HCT116 (cell line): ENCODE data around the gene AGRP. TPM values are rescaled to one million over a fixed set of nuclear protein-coding genes. Genes with fewer than 3 reads are reported as not detected.

Source experiments
- ATAC-seq: fragments of 200-7000 bp; cut with Tn5 transposase; 2 replicates; pipeline ENCODE4 v1.9.1; 2020; ENCODE audit warnings: mild to moderate bottlenecking, moderate library complexity
- BruUV-seq: library from RNA; stranded (reverse); fragments of 400-500 nt; replicated peaks from 2 replicates; lab custom pipeline; 2021; lab: Mats Ljungman, UMichigan
- CTCF ChIA-PET: fragments of 300-600 bp; sonication (Branson Sonifier 250); formaldehyde crosslinking; loops from one replicate; lab custom pipeline; 2021; ENCODE audit warnings: antibody characterized with exemption; lab: Charles Lee
- POLR2A ChIA-PET: fragments of 300-600, 350-600 bp; sonication (Branson Sonifier 250); formaldehyde crosslinking; loops from one replicate; lab custom pipeline; 2021; ENCODE audit warnings: antibody characterized with exemption; lab: Charles Lee
- RAD21 ChIA-PET, 2 experiments: fragments of 300-600 bp; sonication (Branson Sonifier 250); formaldehyde crosslinking; loops; one replicate each; lab custom pipeline; 2023; ENCODE audit warnings: low total read pairs in 2 of 2; ENCODE audit not compliant: uncharacterized antibody in 2 of 2, unreplicated experiment in 2 of 2, low non-redundant PET in 1 of 2; lab: Charles Lee
- DNase-seq: peaks from one replicate; pipeline ENCODE4 v3.0.0-alpha.2; 2010; ENCODE audit warnings: low read depth, low spot score
- H2AFZ ChIP-seq: fragments of 200-600 bp; shearing (Covaris generic), sonication (generic); 2 replicates; pipeline ENCODE4 v1.6.1; 2017; ENCODE audit warnings: low read depth, mixed run types, mixed read lengths, antibody characterized with exemption, low read length; ENCODE audit not compliant: poor library complexity, severe bottlenecking
- H3K27ac ChIP-seq: 2 replicates; pipeline ENCODE4 v1.5.1; 2012; ENCODE audit warnings: low read depth, low read length
- H3K27me3 ChIP-seq: fragments of 200-600 bp; sonication (generic); 2 replicates; pipeline ENCODE4 v1.6.1; 2016; ENCODE audit warnings: mixed run types, low read length, mixed read lengths; ENCODE audit not compliant: insufficient read depth
- H3K36me3 ChIP-seq, 2 experiments: fragments of 200-500 bp in 1 of 2; fragments of 200-600 bp in 1 of 2; sonication (Bioruptor generic) in 1 of 2; sonication (generic) in 1 of 2; 2 replicates each; pipeline versions ENCODE4 v1.5.1 to v1.6.1; 2014 to 2016; ENCODE audit warnings: low read length in 2 of 2, inconsistent platforms in 1 of 2, mixed read lengths in 1 of 2, mixed run types in 1 of 2; ENCODE audit not compliant: insufficient read depth in 2 of 2, control insufficient read depth in 1 of 2
- H3K4me1 ChIP-seq, 2 experiments: fragments of 200-600 bp in 1 of 2; sonication (generic) in 1 of 2; 2 replicates each; pipeline versions ENCODE4 v1.5.1 to v1.6.1; 2012 to 2017; ENCODE audit warnings: low read length in 2 of 2, inconsistent platforms in 1 of 2, mild to moderate bottlenecking in 1 of 2, mixed read lengths in 1 of 2, mixed run types in 1 of 2, moderate library complexity in 1 of 2; ENCODE audit not compliant: insufficient read depth in 2 of 2, control insufficient read depth in 1 of 2
- H3K4me2 ChIP-seq: fragments of 200-600 bp; sonication (generic); 2 replicates; pipeline ENCODE4 v1.6.1; 2017; ENCODE audit warnings: mixed run types, low read length, mixed read lengths
- H3K4me3 ChIP-seq, 2 experiments: fragments of 200-600 bp in 1 of 2; sonication (generic) in 1 of 2; replicated peaks in 1 of 2; 2 replicates each; pipeline ENCODE4 v1.5.1; 2011 to 2016; ENCODE audit warnings: low read length in 2 of 2, control low read depth in 1 of 2, low read depth in 1 of 2, mild to moderate bottlenecking in 1 of 2, mixed read lengths in 1 of 2, mixed run types in 1 of 2
- H3K79me2 ChIP-seq: fragments of 200-600 bp; sonication (generic); 2 replicates; pipeline ENCODE4 v1.6.1; 2017; ENCODE audit warnings: mild to moderate bottlenecking, mixed run types, low read length, moderate library complexity, mixed read lengths; ENCODE audit not compliant: insufficient read depth
- H3K9ac ChIP-seq: fragments of 200-600 bp; sonication (generic); 2 replicates; pipeline ENCODE4 v1.6.1; 2016; ENCODE audit warnings: low read length, mixed read lengths
- H3K9me2 ChIP-seq: fragments of 200-600 bp; sonication (generic), shearing (Covaris generic); 2 replicates; pipeline ENCODE4 v1.6.1; 2017; ENCODE audit warnings: mixed run types, mild to moderate bottlenecking, moderate library complexity; ENCODE audit not compliant: insufficient read depth
- H3K9me3 ChIP-seq, 2 experiments: fragments of 200-500 bp in 1 of 2; fragments of 200-600 bp in 1 of 2; sonication (Bioruptor generic) in 1 of 2; sonication (generic) in 1 of 2; 2 replicates each; pipeline ENCODE4 v1.6.1; 2014 to 2017; ENCODE audit warnings: low read length in 2 of 2, mixed read lengths in 2 of 2, inconsistent platforms in 1 of 2, low read depth in 1 of 2, mild to moderate bottlenecking in 1 of 2, mixed run types in 1 of 2, moderate library complexity in 1 of 2; ENCODE audit not compliant: control insufficient read depth in 1 of 2, insufficient read depth in 1 of 2
- H4K20me1 ChIP-seq: fragments of 200-600 bp; sonication (generic), shearing (Covaris generic); 2 replicates; pipeline ENCODE4 v1.6.1; 2017; ENCODE audit warnings: mixed run types, mild to moderate bottlenecking, moderate library complexity; ENCODE audit not compliant: insufficient read depth
- ATF3 ChIP-seq: IDR thresholded peaks from 2 replicates; pipeline ENCODE4 v1.6.1; 2012
- CEBPB ChIP-seq: IDR thresholded peaks from 2 replicates; pipeline ENCODE4 v1.6.1; 2012; ENCODE audit warnings: low read depth
- CTCF ChIP-seq, 3 experiments: fragments of 200-600 bp in 1 of 3; sonication (generic) in 1 of 3; IDR thresholded peaks in 2 of 3; conservative IDR thresholded peaks in 1 of 3; 2 replicates each; pipeline ENCODE4 v1.5.1; 2012 to 2017; ENCODE audit warnings: low read depth in 2 of 3, low read length in 2 of 3, antibody characterized with exemption in 1 of 3, borderline replicate concordance in 1 of 3, control low read depth in 1 of 3, mild to moderate bottlenecking in 1 of 3, mixed read lengths in 1 of 3, mixed run types in 1 of 3, moderate library complexity in 1 of 3; ENCODE audit not compliant: insufficient read depth in 1 of 3
- EGR1 ChIP-seq: IDR thresholded peaks from 2 replicates; pipeline ENCODE4 v1.6.1; 2012; ENCODE audit warnings: low read depth
- EZH2phosphoT487 ChIP-seq: fragments of 200-600 bp; IDR thresholded peaks from 2 replicates; pipeline ENCODE4 v1.6.1; 2018; ENCODE audit warnings: antibody characterized with exemption, borderline replicate concordance
- FOSL1 ChIP-seq: IDR thresholded peaks from 2 replicates; pipeline ENCODE4 v1.6.1; 2012; ENCODE audit warnings: low read depth
- JUND ChIP-seq: IDR thresholded peaks from 2 replicates; pipeline ENCODE4 v1.6.1; 2012
- POLR2A ChIP-seq: IDR thresholded peaks from 2 replicates; pipeline ENCODE4 v1.7.0; 2011; ENCODE audit warnings: borderline replicate concordance; ENCODE audit not compliant: insufficient read depth, insufficient read length; ENCODE audit errors: extremely low read depth
- POLR2AphosphoS5 ChIP-seq: IDR thresholded peaks from 2 replicates; pipeline ENCODE4 v1.6.1; 2011; ENCODE audit warnings: mild to moderate bottlenecking, low read depth, low read length, moderate library complexity
- RAD21 ChIP-seq: IDR thresholded peaks from 2 replicates; pipeline ENCODE4 v1.6.1; 2012; ENCODE audit warnings: low read depth, mild to moderate bottlenecking
- REST ChIP-seq: IDR thresholded peaks from 2 replicates; pipeline ENCODE4 v1.6.1; 2012; ENCODE audit warnings: low read depth
- SIN3A ChIP-seq: IDR thresholded peaks from 2 replicates; pipeline ENCODE4 v1.6.1; 2012; ENCODE audit warnings: low read depth
- SP1 ChIP-seq: IDR thresholded peaks from 2 replicates; pipeline ENCODE4 v1.6.1; 2012; ENCODE audit warnings: low read depth
- TCF7L2 ChIP-seq: IDR thresholded peaks from 2 replicates; pipeline ENCODE4 v1.7.0; 2011; ENCODE audit warnings: borderline replicate concordance, inconsistent platforms; ENCODE audit not compliant: insufficient read depth, insufficient read length; ENCODE audit errors: extremely low read depth
- YY1 ChIP-seq: IDR thresholded peaks from 2 replicates; pipeline ENCODE4 v1.6.1; 2011; ENCODE audit warnings: low read length, low read depth, moderate library complexity, mild to moderate bottlenecking; ENCODE audit not compliant: insufficient replicate concordance; ENCODE audit errors: extremely low read depth
- ZFX ChIP-seq: fragments of 450-650 bp; IDR thresholded peaks from 2 replicates; pipeline ENCODE4 v1.6.1; 2017
- ZNF274 ChIP-seq: fragments of 200-500 bp; sonication (Bioruptor generic); IDR thresholded peaks from 2 replicates; pipeline ENCODE4 v1.6.1; 2014; ENCODE audit warnings: mild to moderate bottlenecking, low read depth, low read length, inconsistent platforms
- intact Hi-C: fragments of 100-400 bp; cut with micrococcal nuclease; formaldehyde crosslinking; loops from 2 replicates; pipeline ENCODE4 v1.10.0; 2022
- total RNA-seq: library from RNA; stranded (reverse); gene quantifications from one replicate; pipeline ENCODE4 v1.2.1, GENCODE V29; 2021; ENCODE audit not compliant: unreplicated experiment

The AGRP gene
- total RNA-seq, 1 experiment from 2014 or later: not detected

- TF ChIP-seq EZH2phosphoT487 (no peak), JUND (no peak), TCF7L2 (no peak), FOSL1 (no peak), ZFX (no peak)
These were observed 5.3 kb downstream of the AGRP start (continued) for GRCh38 chr16:67477960-67478554.

GRCh38 chr16:67474551-67475455 is 8.5 kb downstream of the AGRP start:
- DNase-seq (no peak), ATAC-seq (no peak)
- Histone ChIP-seq H4K20me1 (no peaks in the 10 kb centered on the region), H3K9ac (no peak overlapping the region), H3K79me2 (peaks cover 47% of the 10 kb centered on the region), H3K27ac (no peak overlapping the region), H3K4me3 (no peak overlapping the region), H3K9me2 (no peaks in the 10 kb centered on the region), H3K9me3 (no peaks in the 10 kb centered on the region), H3K36me3 (no peaks in the 10 kb centered on the region), H3K4me1 (peaks cover 3 to 5% of the 10 kb centered on the region in 2 experiments; a peak in 2 of 4 replicates), H3K4me2 (no peak overlapping the region), H3K27me3 (no peaks in the 10 kb centered on the region), H2AFZ (no peak overlapping the region)
- intact Hi-C loops: no loop called here
- ChIA-PET POLR2A (no interaction called here), CTCF (interaction anchor here (1.3 kb wide), 1 partner anchor 46 kb away, joined by 4 read pairs; no protein-coding TSS in a partner anchor), RAD21 (no interaction called here)
- no TSS peak for BruUV-seq
- TF ChIP-seq JUND: no peak
- TF ChIP-seq FOSL1: no peak
- no peak for TF ChIP-seq EGR1
- no peak for TF ChIP-seq YY1
- TF ChIP-seq RAD21: no peak
- TF ChIP-seq CTCF (IDR thresholded peaks at IDR 0.05 in 2 of 3, conservative IDR thresholded peaks at IDR 0.05 in 1 of 3; ENCODE audit: borderline replicate concordance in 1 of 3, insufficient read depth in 1 of 3, low read depth in 2 of 3, low read length in 2 of 3): no peak
- no peak for TF ChIP-seq ATF3
- TF ChIP-seq ZFX: no peak
- TF ChIP-seq POLR2AphosphoS5: no peak
- no peak for TF ChIP-seq SP1
- TF ChIP-seq REST: no peak
- TF ChIP-seq CEBPB: no peak
- no peak for TF ChIP-seq SIN3A
- no peak for TF ChIP-seq POLR2A
- TF ChIP-seq ZNF274: no peak
